Epithelial cell of proximal tubule (primary cell): ENCODE measurements around the gene SLC28A1. TPM values are rescaled to one million over a fixed set of nuclear protein-coding genes. Genes with fewer than 3 reads are reported as not detected.
A peak's percentile ranks its signal among the peaks of the same experiment; 100 is the strongest.
"Not testable (repeated sequence)": the region's sequence is repeated elsewhere in the genome, so short reads cannot be mapped to it uniquely, and the experiment has no call there.

Experiments
- DNase-seq: peaks from one replicate; pipeline ENCODE4 v3.0.0-alpha.2; 2011; ENCODE audit warnings: low read depth
- H3K4me3 ChIP-seq: 2 replicates; pipeline ENCODE4 v1.5.1; 2011; ENCODE audit warnings: low read depth, mild to moderate bottlenecking, low read length
- CTCF ChIP-seq: conservative IDR thresholded peaks from 2 replicates; pipeline ENCODE4 v1.5.1; 2012; ENCODE audit warnings: low read depth, mild to moderate bottlenecking, low read length
- total RNA-seq: library from RNA; depleted of rRNA; stranded (reverse); fragments of >200 nt; gene quantifications from 2 replicates; pipeline ENCODE4 v1.2.3, GENCODE V29; 2015

The SLC28A1 gene
- total RNA-seq, 1 donor from 2014 or later = not detected

GRCh38 chr15:84869510-84869909 lies 15.0 kb upstream of the SLC28A1 start:
- TF ChIP-seq CTCF = no peak
- DNase-seq = no peak
- H3K4me3 ChIP-seq = no peak overlapping the region

GRCh38 chr15:84871428-84871985 lies 13.0 kb upstream of the SLC28A1 start:
- H3K4me3 ChIP-seq = no peak overlapping the region
- no peak for DNase-seq
- peak; percentile 18 for TF ChIP-seq CTCF

- TF ChIP-seq CTCF = no peak
- no peak overlapping the region for H3K4me3 ChIP-seq
- no peak for DNase-seq
Measured at GRCh38 chr15:84872009-84872910, 12.2 kb upstream of the SLC28A1 start.

- no peak overlapping the region for H3K4me3 ChIP-seq
- no peak for DNase-seq
- TF ChIP-seq CTCF = no peak
Measured at GRCh38 chr15:84873997-84874396, 10.5 kb upstream of the SLC28A1 start.

- TF ChIP-seq CTCF = no peak
- DNase-seq = no peak
Measured at GRCh38 chr15:84874981-84875699, 9.3 kb upstream of the SLC28A1 start.

GRCh38 chr15:84876269-84876668 lies 8.2 kb upstream of the SLC28A1 start:
- no peak for TF ChIP-seq CTCF
- no peak for DNase-seq
- no peak overlapping the region for H3K4me3 ChIP-seq

More at GRCh38 chr15:84874981-84875699, 9.3 kb upstream of the SLC28A1 start:
- H3K4me3 ChIP-seq = no peak overlapping the region

GRCh38 chr15:84877701-84878100 lies 6.8 kb upstream of the SLC28A1 start:
- not testable (repeated sequence) for DNase-seq, H3K4me3 ChIP-seq
